Right atrium auricular region (tissue), 2 donors: ENCODE results near the gene UNCX. TPM values are rescaled to one million over a fixed set of nuclear protein-coding genes. Genes with fewer than 3 reads are reported as not detected.

ENCODE experiments used
- DNase-seq: peaks from one replicate; pipeline ENCODE4 v3.0.0-alpha.2; 2019; ENCODE audit warnings: low spot score
- H3K27ac ChIP-seq, 2 donors: fragments of 200-600 bp; sonication (generic); 1 replicate in 1 of 2; 2 replicates in 1 of 2; pipeline ENCODE4 v1.5.1; 2016 to 2019
- H3K27me3 ChIP-seq, 2 donors: fragments of 200-600 bp; sonication (generic); one replicate each; pipeline versions ENCODE4 v1.5.1 to v1.6.0; 2017 to 2019
- H3K36me3 ChIP-seq: fragments of 200-600 bp; sonication (generic); one replicate; pipeline ENCODE4 v1.5.1; 2016
- H3K4me1 ChIP-seq, 2 donors: fragments of 200-600 bp; sonication (generic); one replicate each; pipeline versions ENCODE4 v1.5.1 to v1.6.0; 2017 to 2019
- H3K4me3 ChIP-seq, 2 donors: fragments of 200-600 bp; sonication (generic); 1 replicate in 1 of 2; 2 replicates in 1 of 2; pipeline ENCODE4 v1.5.1; 2017 to 2019; ENCODE audit warnings: mild to moderate bottlenecking in 1 of 2, moderate library complexity in 1 of 2
- H3K9me3 ChIP-seq, 2 donors: fragments of 200-600 bp; sonication (generic); one replicate each; pipeline ENCODE4 v1.5.1; 2019
- total RNA-seq, 2 donors: library from RNA; depleted of rRNA; stranded (reverse); fragments of >200 nt; gene quantifications; one replicate each; pipeline ENCODE4 v1.1.0, GENCODE V29; 2016
- TF ChIP-seq, protein P1 (sequence below), 2 donors: fragments of 200-600 bp; sonication (generic); IDR thresholded peaks; one replicate each; pipeline ENCODE4 v1.5.1; 2019; ENCODE audit warnings: antibody characterized with exemption in 2 of 2

Gene UNCX
- total RNA-seq, 2 donors from 2014 or later, result not detected

- H3K27me3 ChIP-seq, result peaks cover 63 to 93% of the 10 kb centered on the region in 2 donors
- peaks cover 0 to 57% of the 10 kb centered on the region in 2 donors for H3K4me1 ChIP-seq
- no peak overlapping the region for H3K27ac ChIP-seq
- DNase-seq, result no peak
- no peak overlapping the region for H3K4me3 ChIP-seq
- H3K36me3 ChIP-seq, result no peaks in the 10 kb centered on the region
- TF ChIP-seq, protein P1, sequence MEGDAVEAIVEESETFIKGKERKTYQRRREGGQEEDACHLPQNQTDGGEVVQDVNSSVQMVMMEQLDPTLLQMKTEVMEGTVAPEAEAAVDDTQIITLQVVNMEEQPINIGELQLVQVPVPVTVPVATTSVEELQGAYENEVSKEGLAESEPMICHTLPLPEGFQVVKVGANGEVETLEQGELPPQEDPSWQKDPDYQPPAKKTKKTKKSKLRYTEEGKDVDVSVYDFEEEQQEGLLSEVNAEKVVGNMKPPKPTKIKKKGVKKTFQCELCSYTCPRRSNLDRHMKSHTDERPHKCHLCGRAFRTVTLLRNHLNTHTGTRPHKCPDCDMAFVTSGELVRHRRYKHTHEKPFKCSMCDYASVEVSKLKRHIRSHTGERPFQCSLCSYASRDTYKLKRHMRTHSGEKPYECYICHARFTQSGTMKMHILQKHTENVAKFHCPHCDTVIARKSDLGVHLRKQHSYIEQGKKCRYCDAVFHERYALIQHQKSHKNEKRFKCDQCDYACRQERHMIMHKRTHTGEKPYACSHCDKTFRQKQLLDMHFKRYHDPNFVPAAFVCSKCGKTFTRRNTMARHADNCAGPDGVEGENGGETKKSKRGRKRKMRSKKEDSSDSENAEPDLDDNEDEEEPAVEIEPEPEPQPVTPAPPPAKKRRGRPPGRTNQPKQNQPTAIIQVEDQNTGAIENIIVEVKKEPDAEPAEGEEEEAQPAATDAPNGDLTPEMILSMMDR (IDR thresholded peaks at IDR 0.05), result no peak
- no peaks in the 10 kb centered on the region for H3K9me3 ChIP-seq
These were observed 12.2 kb downstream of the UNCX start for GRCh38 chr7:1244700-1245523.

DNA sequence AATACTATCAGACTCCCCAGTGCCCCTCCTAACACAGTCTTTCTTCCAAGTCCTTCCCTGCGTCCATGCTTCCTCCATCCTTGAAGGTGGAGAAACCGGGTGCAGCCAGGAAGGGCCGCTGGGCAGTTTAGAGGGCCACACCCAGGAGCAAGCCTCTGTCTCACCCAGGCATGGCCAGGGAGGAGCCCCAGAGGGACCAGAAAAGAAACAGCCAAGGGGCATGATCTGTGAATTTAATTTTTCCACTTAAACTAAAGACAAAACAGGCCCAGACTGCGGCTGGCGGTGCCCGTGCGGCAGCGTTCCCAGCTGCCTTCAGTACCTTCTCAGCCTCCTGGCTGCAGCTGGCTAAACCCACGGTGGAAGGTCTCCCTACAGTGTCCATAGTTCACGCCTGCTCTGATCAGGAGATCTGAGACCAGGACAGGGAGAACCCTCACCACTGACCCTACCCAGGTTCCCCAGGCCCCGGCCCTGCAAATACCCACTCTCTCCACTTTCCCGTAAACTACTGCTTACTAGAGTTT lies 12.9 kb downstream of the UNCX start:
- no peak overlapping the region for H3K4me3 ChIP-seq
- TF ChIP-seq, protein P1 (IDR thresholded peaks at IDR 0.05), result no peak
- H3K4me1 ChIP-seq, result peaks cover 0 to 57% of the 10 kb centered on the region in 2 donors
- no peak for DNase-seq
- H3K27ac ChIP-seq, result no peak overlapping the region
- no peaks in the 10 kb centered on the region for H3K9me3 ChIP-seq
- H3K36me3 ChIP-seq, result no peaks in the 10 kb centered on the region
- peaks cover 57 to 86% of the 10 kb centered on the region in 2 donors for H3K27me3 ChIP-seq

DNA sequence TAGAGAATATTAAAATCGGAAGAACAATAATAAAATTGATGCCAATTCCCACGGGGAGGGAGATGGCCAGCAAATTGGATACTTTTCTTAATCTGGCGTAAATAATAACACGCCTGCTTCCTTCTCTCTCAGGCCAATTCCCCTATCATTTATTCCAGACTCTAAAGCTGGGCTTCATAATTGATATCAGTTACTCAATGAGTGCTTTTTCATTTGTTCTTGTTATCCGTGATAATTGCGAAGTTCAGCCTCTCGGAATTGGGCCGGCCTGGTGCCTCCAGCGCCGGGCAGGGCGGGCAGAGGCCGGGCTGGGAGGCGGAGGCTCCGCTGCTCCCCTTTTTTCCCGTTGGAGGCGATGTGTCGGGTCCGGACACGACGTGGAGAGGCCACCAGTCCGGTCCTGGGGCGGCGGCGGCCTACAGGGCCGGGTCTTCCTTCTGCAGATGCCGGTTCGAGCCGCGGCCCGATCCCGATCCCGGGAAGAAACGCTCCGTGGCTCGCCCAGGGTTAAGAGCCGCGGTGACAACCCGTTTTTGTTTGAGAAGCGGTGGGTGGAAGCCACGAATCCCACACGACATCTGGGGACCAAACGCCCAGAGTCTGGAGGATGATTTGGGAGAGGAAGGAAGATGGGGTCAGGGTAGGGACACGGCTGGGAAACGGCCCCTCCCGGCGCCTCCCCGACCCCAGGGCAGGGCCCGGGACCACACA lies 13.6 kb downstream of the UNCX start:
- Histone ChIP-seq H3K4me3 (no peak overlapping the region), H3K27me3 (peaks cover 49 to 79% of the 10 kb centered on the region in 2 donors), H3K36me3 (no peaks in the 10 kb centered on the region), H3K27ac (no peak overlapping the region), H3K9me3 (no peaks in the 10 kb centered on the region), H3K4me1 (peaks cover 0 to 51% of the 10 kb centered on the region in 2 donors)
- DNase-seq, result no peak
- TF ChIP-seq, protein P1 (IDR thresholded peaks at IDR 0.05), result no peak

GRCh38 chr7:1246871-1247526 lies 14.3 kb downstream of the UNCX start:
- DNase-seq, result no peak
- no peak overlapping the region for H3K4me3 ChIP-seq

DNA sequence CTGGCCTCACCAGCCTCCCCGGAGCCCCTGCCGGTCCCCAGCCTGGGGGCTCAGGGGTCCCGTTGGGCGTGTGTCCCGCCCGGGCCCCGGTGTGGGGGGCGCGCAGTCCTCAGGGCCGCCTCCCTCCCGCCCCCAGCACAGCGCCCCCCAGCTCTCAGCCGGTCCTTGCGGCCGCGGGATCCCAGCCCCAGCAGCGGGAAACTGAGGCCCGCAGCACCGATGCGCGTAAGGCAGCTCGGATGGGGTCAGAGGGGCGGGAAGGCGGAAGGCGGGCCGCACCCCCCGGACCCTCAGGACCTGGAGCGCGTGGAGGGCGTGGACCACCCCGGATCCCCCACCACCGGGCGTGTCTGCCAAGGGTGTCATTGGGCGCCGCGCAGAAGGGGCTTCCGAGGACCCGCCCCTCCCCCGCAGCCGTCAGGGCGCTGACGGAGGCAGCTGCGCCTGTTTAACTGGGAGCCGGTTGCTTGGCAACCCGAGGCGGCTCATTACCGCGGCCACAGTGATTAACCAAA lies 14.9 kb downstream of the UNCX start:
- Histone ChIP-seq H3K4me1 (peaks cover 0 to 41% of the 10 kb centered on the region in 2 donors), H3K36me3 (no peaks in the 10 kb centered on the region), H3K9me3 (no peaks in the 10 kb centered on the region), H3K27me3 (peaks cover 44 to 66% of the 10 kb centered on the region in 2 donors), H3K4me3 (no peak overlapping the region), H3K27ac (no peak overlapping the region)
- DNase-seq, result no peak
- TF ChIP-seq, protein P1 (IDR thresholded peaks at IDR 0.05), result no peak

More at GRCh38 chr7:1246871-1247526, 14.3 kb downstream of the UNCX start:
- Histone ChIP-seq H3K36me3 (no peaks in the 10 kb centered on the region), H3K27me3 (peaks cover 44 to 72% of the 10 kb centered on the region in 2 donors), H3K9me3 (no peaks in the 10 kb centered on the region), H3K4me1 (peaks cover 0 to 46% of the 10 kb centered on the region in 2 donors), H3K27ac (no peak overlapping the region)
- TF ChIP-seq, protein P1 (IDR thresholded peaks at IDR 0.05), result no peak
